Measurements from ENCODE around the gene NEDD9.

DNA sequence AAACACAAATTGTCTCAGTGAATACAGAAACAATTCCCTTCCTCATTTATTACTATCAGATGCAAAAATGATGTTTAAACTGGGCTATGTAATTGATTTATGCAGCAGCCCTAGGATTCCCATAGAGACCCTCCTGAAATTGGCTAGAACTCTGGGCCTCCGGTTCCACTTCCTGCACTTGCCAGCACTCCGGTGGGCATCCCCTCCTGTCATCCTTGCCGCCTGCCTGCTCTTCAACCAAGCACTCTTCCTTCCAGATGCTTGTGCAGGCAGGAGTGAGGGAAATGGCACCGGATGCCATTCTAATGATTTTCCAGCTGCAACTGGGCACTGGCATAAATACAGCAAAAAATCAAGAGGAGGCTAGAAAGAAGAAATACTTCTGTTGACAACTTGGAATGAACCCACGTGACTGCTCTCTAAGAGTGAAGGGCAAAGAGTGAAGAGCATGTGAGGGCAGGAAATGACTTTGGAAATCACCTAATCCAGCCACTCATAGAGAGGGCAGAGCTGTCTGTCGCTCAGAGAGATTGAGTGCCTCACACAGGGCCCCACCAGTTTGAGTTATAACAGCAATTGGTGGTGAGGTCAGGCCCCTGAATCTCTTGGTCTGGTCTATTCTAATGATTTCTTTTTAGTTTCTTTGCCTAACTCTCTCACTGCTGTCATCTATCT is 3.7 kb upstream of the NEDD9 start:
- TF ChIP-seq, protein P1, sequence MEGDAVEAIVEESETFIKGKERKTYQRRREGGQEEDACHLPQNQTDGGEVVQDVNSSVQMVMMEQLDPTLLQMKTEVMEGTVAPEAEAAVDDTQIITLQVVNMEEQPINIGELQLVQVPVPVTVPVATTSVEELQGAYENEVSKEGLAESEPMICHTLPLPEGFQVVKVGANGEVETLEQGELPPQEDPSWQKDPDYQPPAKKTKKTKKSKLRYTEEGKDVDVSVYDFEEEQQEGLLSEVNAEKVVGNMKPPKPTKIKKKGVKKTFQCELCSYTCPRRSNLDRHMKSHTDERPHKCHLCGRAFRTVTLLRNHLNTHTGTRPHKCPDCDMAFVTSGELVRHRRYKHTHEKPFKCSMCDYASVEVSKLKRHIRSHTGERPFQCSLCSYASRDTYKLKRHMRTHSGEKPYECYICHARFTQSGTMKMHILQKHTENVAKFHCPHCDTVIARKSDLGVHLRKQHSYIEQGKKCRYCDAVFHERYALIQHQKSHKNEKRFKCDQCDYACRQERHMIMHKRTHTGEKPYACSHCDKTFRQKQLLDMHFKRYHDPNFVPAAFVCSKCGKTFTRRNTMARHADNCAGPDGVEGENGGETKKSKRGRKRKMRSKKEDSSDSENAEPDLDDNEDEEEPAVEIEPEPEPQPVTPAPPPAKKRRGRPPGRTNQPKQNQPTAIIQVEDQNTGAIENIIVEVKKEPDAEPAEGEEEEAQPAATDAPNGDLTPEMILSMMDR (IDR thresholded peaks at IDR 0.05), result no peak
- TF ChIP-seq POLR2A (IDR thresholded peaks at IDR 0.05) (no peak), POLR2AphosphoS5 (IDR thresholded peaks at IDR 0.05) (no peak)
